Ovary (tissue), 3 donors: Measurements from ENCODE around the gene RNF114.

ENCODE experiments used
- CTCF ChIP-seq, 3 donors: fragments of 450-650 bp in 2 of 3; fragments of 200-600 bp in 1 of 3; IDR thresholded peaks; one replicate each; pipeline versions ENCODE4 v1.5.1 to v1.8.0; 2016 to 2022; ENCODE audit warnings: antibody characterized with exemption in 3 of 3, mild to moderate bottlenecking in 1 of 3
- POLR2A ChIP-seq: fragments of 450-650 bp; IDR thresholded peaks from one replicate; pipeline ENCODE4 v1.6.1; 2017; ENCODE audit warnings: antibody characterized with exemption, mild to moderate bottlenecking, moderate library complexity
- donor health status: DM: no; HTN: no; CAD: no.

- TF ChIP-seq POLR2A (no peak), CTCF (IDR thresholded peaks at IDR 0.05) (no peak)
These were observed 49.4 kb downstream of the RNF114 start for GRCh38 chr20:49985617-49986016.
